Stomach (tissue), 4 donors: ENCODE results near the gene RELN.

Experiments
- CTCF ChIP-seq, 7 experiments: fragments of 450-650 bp in 4 of 7; fragments of 200-600 bp in 3 of 7; sonication (generic) in 3 of 7; IDR thresholded peaks; one replicate each; pipeline ENCODE4 v1.5.1; 2016 to 2019; ENCODE audit warnings: antibody characterized with exemption in 7 of 7, control low read depth in 2 of 7, mild to moderate bottlenecking in 1 of 7
- EP300 ChIP-seq: sonication (generic); formaldehyde crosslinking; IDR thresholded peaks from one replicate; pipeline ENCODE4 v1.6.1; 2017; ENCODE audit warnings: antibody characterized with exemption
- POLR2A ChIP-seq, 4 donors: fragments of 450-650 bp; IDR thresholded peaks; one replicate each; pipeline ENCODE4 v1.6.1; 2016; ENCODE audit warnings: antibody characterized with exemption in 4 of 4, control low read depth in 2 of 4, mild to moderate bottlenecking in 1 of 4, moderate library complexity in 1 of 4
- POLR2AphosphoS5 ChIP-seq, 3 donors: sonication (generic); formaldehyde crosslinking; IDR thresholded peaks; one replicate each; pipeline ENCODE4 v1.6.1; 2016; ENCODE audit warnings: antibody characterized with exemption in 3 of 3

DNA sequence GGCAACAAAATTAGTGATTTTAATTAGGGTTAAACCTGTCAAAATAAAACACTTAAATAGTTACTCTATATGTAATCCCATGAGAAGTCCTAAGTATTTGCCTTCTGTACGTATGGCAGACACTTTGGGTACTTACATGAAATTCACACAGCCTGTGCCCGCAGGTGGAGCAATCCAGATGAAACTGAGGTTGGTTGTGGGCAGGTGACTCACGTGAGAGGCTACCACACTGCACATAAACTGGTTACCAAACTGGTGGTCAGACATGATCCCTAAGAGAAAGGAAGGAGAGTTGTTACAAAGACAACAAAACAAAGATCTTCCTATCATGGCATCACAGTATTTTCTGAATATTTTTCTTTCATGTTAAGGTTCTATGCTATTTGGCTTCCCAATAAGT is 156.1 kb downstream of the RELN start:
- TF ChIP-seq POLR2A (IDR thresholded peaks at IDR 0.05): no peak
- TF ChIP-seq CTCF (IDR thresholded peaks at IDR 0.05): no peak
- no peak for TF ChIP-seq EP300
- TF ChIP-seq POLR2AphosphoS5 (IDR thresholded peaks at IDR 0.05): no peak
